Testis (tissue), 2 donors: Measurements from ENCODE around the gene FBLN1.

Experiments used
- POLR2A ChIP-seq: fragments of 450-650 bp; IDR thresholded peaks from one replicate; pipeline ENCODE4 v1.6.1; 2017; ENCODE audit warnings: antibody characterized with exemption, mild to moderate bottlenecking, moderate library complexity
- TF ChIP-seq, protein P1 (sequence below), 3 experiments: fragments of 450-650 bp in 2 of 3; fragments of 200-600 bp in 1 of 3; sonication (generic) in 1 of 3; IDR thresholded peaks; one replicate each; pipeline ENCODE4 v1.5.1; 2016 to 2019; ENCODE audit warnings: antibody characterized with exemption in 3 of 3, mild to moderate bottlenecking in 2 of 3, moderate library complexity in 1 of 3

DNA sequence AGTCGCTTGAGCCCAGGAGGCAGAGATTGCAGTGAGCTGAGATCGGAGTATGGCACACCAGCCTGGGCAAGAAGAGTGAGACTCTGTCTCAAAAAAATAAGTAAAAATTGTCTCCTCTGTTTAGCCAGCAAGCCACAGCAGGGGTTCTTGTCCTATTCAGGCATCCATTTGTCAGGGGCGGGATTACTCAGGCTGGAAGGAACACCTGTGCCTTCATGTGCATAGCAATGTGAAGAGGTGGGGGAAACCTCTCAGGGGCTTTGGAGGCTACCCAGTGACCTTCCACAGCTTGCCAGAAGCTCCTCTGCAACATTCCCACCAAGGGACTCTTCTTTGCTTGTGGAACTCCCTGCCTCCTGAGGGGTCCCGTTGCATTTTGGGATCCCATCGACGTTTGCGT lies 63.3 kb downstream of the FBLN1 start:
- TF ChIP-seq, protein P1, sequence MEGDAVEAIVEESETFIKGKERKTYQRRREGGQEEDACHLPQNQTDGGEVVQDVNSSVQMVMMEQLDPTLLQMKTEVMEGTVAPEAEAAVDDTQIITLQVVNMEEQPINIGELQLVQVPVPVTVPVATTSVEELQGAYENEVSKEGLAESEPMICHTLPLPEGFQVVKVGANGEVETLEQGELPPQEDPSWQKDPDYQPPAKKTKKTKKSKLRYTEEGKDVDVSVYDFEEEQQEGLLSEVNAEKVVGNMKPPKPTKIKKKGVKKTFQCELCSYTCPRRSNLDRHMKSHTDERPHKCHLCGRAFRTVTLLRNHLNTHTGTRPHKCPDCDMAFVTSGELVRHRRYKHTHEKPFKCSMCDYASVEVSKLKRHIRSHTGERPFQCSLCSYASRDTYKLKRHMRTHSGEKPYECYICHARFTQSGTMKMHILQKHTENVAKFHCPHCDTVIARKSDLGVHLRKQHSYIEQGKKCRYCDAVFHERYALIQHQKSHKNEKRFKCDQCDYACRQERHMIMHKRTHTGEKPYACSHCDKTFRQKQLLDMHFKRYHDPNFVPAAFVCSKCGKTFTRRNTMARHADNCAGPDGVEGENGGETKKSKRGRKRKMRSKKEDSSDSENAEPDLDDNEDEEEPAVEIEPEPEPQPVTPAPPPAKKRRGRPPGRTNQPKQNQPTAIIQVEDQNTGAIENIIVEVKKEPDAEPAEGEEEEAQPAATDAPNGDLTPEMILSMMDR (IDR thresholded peaks at IDR 0.05): no peak
- no peak for TF ChIP-seq POLR2A
